GM12891 (cell line): ENCODE measurements around the gene EIF4ENIF1.

Experiments
- POLR2A ChIP-seq: IDR thresholded peaks from 2 replicates; pipeline ENCODE4 v1.6.1; 2011; ENCODE audit warnings: low read depth, low read length, control low read depth
- SPI1 ChIP-seq: IDR thresholded peaks from 2 replicates; pipeline ENCODE4 v1.6.1; 2011; ENCODE audit warnings: low read depth, low read length, control low read depth

DNA sequence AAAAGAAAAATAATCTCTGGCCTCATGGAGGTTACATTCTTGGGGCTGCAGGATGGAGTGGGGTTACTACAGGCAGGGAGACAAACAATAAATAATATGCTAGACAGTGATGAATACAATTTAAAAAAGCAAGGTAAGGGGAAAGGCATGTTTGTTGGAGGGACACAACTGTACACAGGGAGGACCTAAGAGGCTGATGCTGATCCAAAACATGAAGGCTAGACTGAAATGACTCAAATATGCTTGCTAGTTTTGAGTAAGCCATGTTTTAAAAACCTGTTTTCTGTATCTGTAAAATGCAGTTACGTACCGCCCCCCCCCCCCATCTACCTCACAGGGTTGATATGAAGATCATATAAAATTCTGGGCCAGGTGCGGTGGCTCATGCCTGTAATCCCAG is 44.0 kb downstream of the EIF4ENIF1 start:
- no peak for TF ChIP-seq POLR2A
- TF ChIP-seq SPI1, result no peak
